Suprapubic skin (tissue), 3 donors: ENCODE results near the gene FCER2.

Experiments
- EP300 ChIP-seq: sonication (generic); formaldehyde crosslinking; IDR thresholded peaks from one replicate; pipeline ENCODE4 v1.6.1; 2017; ENCODE audit warnings: antibody characterized with exemption
- TF ChIP-seq, protein P1 (sequence below), 2 donors: fragments of 200-600 bp in 1 of 2; fragments of 450-650 bp in 1 of 2; sonication (generic) in 1 of 2; IDR thresholded peaks; one replicate each; pipeline ENCODE4 v1.5.1; 2016 to 2019; ENCODE audit warnings: antibody characterized with exemption in 2 of 2, mild to moderate bottlenecking in 1 of 2, moderate library complexity in 1 of 2

- TF ChIP-seq, protein P1, sequence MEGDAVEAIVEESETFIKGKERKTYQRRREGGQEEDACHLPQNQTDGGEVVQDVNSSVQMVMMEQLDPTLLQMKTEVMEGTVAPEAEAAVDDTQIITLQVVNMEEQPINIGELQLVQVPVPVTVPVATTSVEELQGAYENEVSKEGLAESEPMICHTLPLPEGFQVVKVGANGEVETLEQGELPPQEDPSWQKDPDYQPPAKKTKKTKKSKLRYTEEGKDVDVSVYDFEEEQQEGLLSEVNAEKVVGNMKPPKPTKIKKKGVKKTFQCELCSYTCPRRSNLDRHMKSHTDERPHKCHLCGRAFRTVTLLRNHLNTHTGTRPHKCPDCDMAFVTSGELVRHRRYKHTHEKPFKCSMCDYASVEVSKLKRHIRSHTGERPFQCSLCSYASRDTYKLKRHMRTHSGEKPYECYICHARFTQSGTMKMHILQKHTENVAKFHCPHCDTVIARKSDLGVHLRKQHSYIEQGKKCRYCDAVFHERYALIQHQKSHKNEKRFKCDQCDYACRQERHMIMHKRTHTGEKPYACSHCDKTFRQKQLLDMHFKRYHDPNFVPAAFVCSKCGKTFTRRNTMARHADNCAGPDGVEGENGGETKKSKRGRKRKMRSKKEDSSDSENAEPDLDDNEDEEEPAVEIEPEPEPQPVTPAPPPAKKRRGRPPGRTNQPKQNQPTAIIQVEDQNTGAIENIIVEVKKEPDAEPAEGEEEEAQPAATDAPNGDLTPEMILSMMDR (IDR thresholded peaks at IDR 0.05): no peak
- TF ChIP-seq EP300: no peak
Observed at GRCh38 chr19:7746903-7747884, 45.3 kb upstream of the FCER2 start, which contains the start of gene CD209.
